MM.1S (cell line): ENCODE data around the gene DHRSX.

ENCODE experiments used
- DNase-seq: peaks from one replicate; pipeline ENCODE4 v3.0.0-alpha.2; 2015
- H2AFZ ChIP-seq: fragments of 300-600 bp; sonication (generic); 2 replicates; pipeline ENCODE4 v1.6.0; 2016; ENCODE audit warnings: antibody characterized with exemption, low read length
- H3F3A ChIP-seq: fragments of 300-600 bp; sonication (generic); 2 replicates; pipeline ENCODE4 v1.6.1; 2016; ENCODE audit warnings: mild to moderate bottlenecking, antibody characterized with exemption, low read length, moderate library complexity, mixed read lengths; ENCODE audit not compliant: insufficient read depth
- H3K27ac ChIP-seq: fragments of 300-600 bp; sonication (generic); 2 replicates; pipeline ENCODE4 v1.5.1; 2016; ENCODE audit warnings: mild to moderate bottlenecking, low read length
- H3K27me3 ChIP-seq: fragments of 300-600 bp; sonication (generic); replicated peaks from 2 replicates; pipeline ENCODE4 v1.6.0; 2016; ENCODE audit warnings: low read length; ENCODE audit not compliant: insufficient read depth
- H3K36me3 ChIP-seq: fragments of 300-600 bp; sonication (generic); replicated peaks from 2 replicates; pipeline ENCODE4 v1.6.1; 2016; ENCODE audit warnings: mild to moderate bottlenecking, low read length, mixed read lengths; ENCODE audit not compliant: insufficient read depth
- H3K4me1 ChIP-seq: fragments of 300-600 bp; sonication (generic); 2 replicates; pipeline ENCODE4 v1.6.1; 2016; ENCODE audit warnings: low read length, mixed read lengths
- H3K4me2 ChIP-seq: fragments of 300-600 bp; sonication (generic); 2 replicates; pipeline ENCODE4 v1.6.0; 2016; ENCODE audit warnings: low read depth, low read length
- H3K4me3 ChIP-seq: fragments of 300-600 bp; sonication (generic); 2 replicates; pipeline ENCODE4 v1.5.1; 2016; ENCODE audit warnings: low read length, mixed read lengths
- H3K79me2 ChIP-seq: fragments of 300-600 bp; sonication (generic); 2 replicates; pipeline ENCODE4 v1.6.1; 2016; ENCODE audit warnings: mixed run types, low read length, mixed read lengths
- H3K9ac ChIP-seq: fragments of 300-600 bp; sonication (generic); 2 replicates; pipeline ENCODE4 v1.6.1; 2016; ENCODE audit warnings: low read length, mixed read lengths
- H3K9me2 ChIP-seq: fragments of 300-600 bp; sonication (generic); replicated peaks from 2 replicates; pipeline ENCODE4 v1.6.1; 2016; ENCODE audit warnings: mild to moderate bottlenecking, low read length, mixed read lengths; ENCODE audit not compliant: insufficient read depth
- H3K9me3 ChIP-seq: fragments of 300-600 bp; sonication (generic); replicated peaks from 2 replicates; pipeline ENCODE4 v1.6.1; 2016; ENCODE audit warnings: mild to moderate bottlenecking, low read length, mixed read lengths; ENCODE audit not compliant: insufficient read depth
- H4K20me1 ChIP-seq: fragments of 300-600 bp; sonication (generic); 2 replicates; pipeline ENCODE4 v1.6.1; 2016; ENCODE audit warnings: mild to moderate bottlenecking, low read length, moderate library complexity, mixed read lengths; ENCODE audit not compliant: insufficient read depth
- EZH2 ChIP-seq: fragments of 300-600 bp; sonication (generic); optimal IDR thresholded peaks from 2 replicates; pipeline ENCODE3; 2017; ENCODE audit warnings: low read depth, mild to moderate bottlenecking, antibody characterized with exemption, low read length, mixed read lengths
- EZH2phosphoT487 ChIP-seq: fragments of 300-600 bp; sonication (generic); IDR thresholded peaks from 2 replicates; pipeline ENCODE4 v1.6.1; 2018; ENCODE audit warnings: antibody characterized with exemption, low read length
- TF ChIP-seq, protein P1 (sequence below): fragments of 300-600 bp; sonication (generic); IDR thresholded peaks from 2 replicates; pipeline ENCODE4 v1.5.1; 2016; ENCODE audit warnings: antibody characterized with exemption, low read length, mixed read lengths

The DHRSX gene

DNA sequence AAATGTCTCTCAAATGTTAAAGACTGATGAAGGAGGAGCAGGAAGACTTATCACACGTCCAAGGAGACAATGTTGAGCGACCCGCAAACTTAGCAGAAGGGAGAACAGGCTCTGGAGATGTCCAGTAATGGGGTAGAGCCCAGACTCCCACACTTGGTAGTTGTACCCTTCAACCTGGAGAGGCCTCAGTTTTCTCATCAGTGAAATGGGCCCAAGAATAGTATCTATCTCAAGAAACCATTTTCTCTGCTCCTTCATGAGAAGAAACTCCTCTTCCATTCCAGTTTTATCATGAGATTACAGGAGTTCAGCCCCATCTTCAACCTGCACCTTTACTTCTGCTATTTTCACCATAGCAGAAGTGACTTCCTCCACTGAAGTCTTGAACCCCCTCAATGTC, 169.9 kb downstream of the DHRSX start:
- no peak overlapping the region for H3K9ac ChIP-seq
- no peaks in the 10 kb centered on the region for H3K27me3 ChIP-seq
- no peaks in the 10 kb centered on the region for H3K79me2 ChIP-seq
- no peak for DNase-seq
- no peak overlapping the region for H3K27ac ChIP-seq
- H3K4me3 ChIP-seq, result no peak overlapping the region
- no peaks in the 10 kb centered on the region for H3F3A ChIP-seq
- H3K4me2 ChIP-seq, result no peak overlapping the region
- H3K36me3 ChIP-seq, result no peaks in the 10 kb centered on the region
- no peaks in the 10 kb centered on the region for H3K9me2 ChIP-seq
- no peaks in the 10 kb centered on the region for H3K9me3 ChIP-seq
- TF ChIP-seq, protein P1, sequence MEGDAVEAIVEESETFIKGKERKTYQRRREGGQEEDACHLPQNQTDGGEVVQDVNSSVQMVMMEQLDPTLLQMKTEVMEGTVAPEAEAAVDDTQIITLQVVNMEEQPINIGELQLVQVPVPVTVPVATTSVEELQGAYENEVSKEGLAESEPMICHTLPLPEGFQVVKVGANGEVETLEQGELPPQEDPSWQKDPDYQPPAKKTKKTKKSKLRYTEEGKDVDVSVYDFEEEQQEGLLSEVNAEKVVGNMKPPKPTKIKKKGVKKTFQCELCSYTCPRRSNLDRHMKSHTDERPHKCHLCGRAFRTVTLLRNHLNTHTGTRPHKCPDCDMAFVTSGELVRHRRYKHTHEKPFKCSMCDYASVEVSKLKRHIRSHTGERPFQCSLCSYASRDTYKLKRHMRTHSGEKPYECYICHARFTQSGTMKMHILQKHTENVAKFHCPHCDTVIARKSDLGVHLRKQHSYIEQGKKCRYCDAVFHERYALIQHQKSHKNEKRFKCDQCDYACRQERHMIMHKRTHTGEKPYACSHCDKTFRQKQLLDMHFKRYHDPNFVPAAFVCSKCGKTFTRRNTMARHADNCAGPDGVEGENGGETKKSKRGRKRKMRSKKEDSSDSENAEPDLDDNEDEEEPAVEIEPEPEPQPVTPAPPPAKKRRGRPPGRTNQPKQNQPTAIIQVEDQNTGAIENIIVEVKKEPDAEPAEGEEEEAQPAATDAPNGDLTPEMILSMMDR, result no peak
- TF ChIP-seq EZH2 (no peak), EZH2phosphoT487 (no peak)
- H2AFZ ChIP-seq, result no peak overlapping the region
- no peaks in the 10 kb centered on the region for H4K20me1 ChIP-seq
- no peaks in the 10 kb centered on the region for H3K4me1 ChIP-seq

DNA sequence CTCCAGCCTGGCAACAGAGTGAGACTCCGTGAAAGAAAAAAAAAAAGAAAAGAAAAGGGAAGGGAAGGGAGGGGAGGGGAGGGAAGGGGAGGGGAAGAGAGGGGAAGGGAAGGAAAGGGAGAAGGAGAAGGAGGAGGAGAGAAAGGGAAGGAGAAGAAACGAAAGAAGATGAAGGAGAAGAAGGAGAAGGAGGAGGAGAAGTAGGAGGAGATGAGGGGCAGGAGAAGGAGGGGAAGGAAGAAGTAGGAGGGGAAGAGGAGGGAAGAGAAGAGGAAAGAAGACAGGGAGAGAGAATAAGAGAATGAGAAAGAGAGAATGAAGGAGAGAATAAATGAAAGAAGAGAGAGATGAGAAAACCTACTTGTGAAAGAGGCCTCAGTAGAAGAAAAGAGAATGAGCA, 170.3 kb downstream of the DHRSX start:
- no peak overlapping the region for H3K4me2 ChIP-seq
- no peaks in the 10 kb centered on the region for H3K27me3 ChIP-seq
- H3K27ac ChIP-seq, result no peak overlapping the region
- no peaks in the 10 kb centered on the region for H3K36me3 ChIP-seq
- TF ChIP-seq EZH2 (no peak), EZH2phosphoT487 (no peak)
- TF ChIP-seq, protein P1, result no peak
- no peaks in the 10 kb centered on the region for H3K9me2 ChIP-seq
- no peaks in the 10 kb centered on the region for H3F3A ChIP-seq
- no peak for DNase-seq
- no peak overlapping the region for H3K4me3 ChIP-seq
- no peaks in the 10 kb centered on the region for H4K20me1 ChIP-seq
- no peaks in the 10 kb centered on the region for H3K79me2 ChIP-seq
- no peaks in the 10 kb centered on the region for H3K9me3 ChIP-seq
- H3K4me1 ChIP-seq, result no peaks in the 10 kb centered on the region
- H3K9ac ChIP-seq, result no peak overlapping the region
- H2AFZ ChIP-seq, result no peak overlapping the region

DNA sequence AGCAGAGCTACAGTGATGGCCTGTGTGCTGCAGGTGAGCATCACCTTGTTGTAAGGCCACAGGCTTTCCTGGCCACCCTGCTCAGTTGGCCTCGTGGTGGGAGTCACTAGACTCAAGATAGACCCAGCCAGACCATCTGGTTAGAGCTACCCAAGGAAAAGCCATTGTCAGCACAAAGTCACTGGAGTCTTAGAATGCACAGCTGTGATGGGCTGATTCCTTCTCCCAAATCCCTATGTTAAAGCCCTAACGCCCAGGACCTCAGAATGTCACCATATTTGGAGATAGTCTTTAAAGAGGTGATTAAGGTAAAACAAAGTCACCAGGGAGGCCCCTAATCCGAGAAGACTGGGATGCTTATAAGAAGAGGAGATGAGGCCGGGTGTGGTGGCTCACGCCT, 173.4 kb downstream of the DHRSX start:
- no peaks in the 10 kb centered on the region for H3K27me3 ChIP-seq
- no peak overlapping the region for H3K4me2 ChIP-seq
- H3K4me3 ChIP-seq, result no peak overlapping the region
- H3K36me3 ChIP-seq, result no peaks in the 10 kb centered on the region
- no peaks in the 10 kb centered on the region for H3K9me2 ChIP-seq
- no peaks in the 10 kb centered on the region for H3K79me2 ChIP-seq
- H3K4me1 ChIP-seq, result no peaks in the 10 kb centered on the region
- TF ChIP-seq, protein P1, result no peak
- no peak for TF ChIP-seq EZH2phosphoT487
- TF ChIP-seq EZH2, result no peak
- H3K9me3 ChIP-seq, result no peaks in the 10 kb centered on the region
- no peaks in the 10 kb centered on the region for H4K20me1 ChIP-seq
- H3K27ac ChIP-seq, result no peak overlapping the region
- H3K9ac ChIP-seq, result no peak overlapping the region
- no peaks in the 10 kb centered on the region for H3F3A ChIP-seq
- no peak for DNase-seq
- no peak overlapping the region for H2AFZ ChIP-seq
